ENCODE data around the gene PMM2.
"Not testable (repeated sequence)": the region's sequence is repeated elsewhere in the genome, so short reads cannot be mapped to it uniquely, and the experiment has no call there.

PMM2 gene

GRCh38 chr16:8822403-8822802 lies 24.8 kb downstream of the PMM2 start:
- Mint-ChIP-seq H3K27ac (no peak overlapping the region), H3K4me1 (ENCODE audit: low read depth) (peaks cover 5% of the 10 kb centered on the region), H3K36me3 (peaks cover 10% of the 10 kb centered on the region), H3K9me3 (ENCODE audit: low read depth) (no peaks in the 10 kb centered on the region), H3K4me3 (no peak overlapping the region), H3K27me3 (no peaks in the 10 kb centered on the region)

- H3K36me3 Mint-ChIP-seq, result peaks cover 7% of the 10 kb centered on the region
- no peaks in the 10 kb centered on the region for H3K9me3 Mint-ChIP-seq (ENCODE audit: low read depth)
- H3K4me1 Mint-ChIP-seq (ENCODE audit: low read depth), result no peaks in the 10 kb centered on the region
- H3K27ac Mint-ChIP-seq, result no peak overlapping the region
- H3K27me3 Mint-ChIP-seq, result no peaks in the 10 kb centered on the region
- H3K4me3 Mint-ChIP-seq, result no peak overlapping the region
Observed at GRCh38 chr16:8826278-8826879, 28.7 kb downstream of the PMM2 start.

- Mint-ChIP-seq H3K36me3 (peaks cover 7% of the 10 kb centered on the region), H3K4me3 (no peak overlapping the region), H3K27ac (no peak overlapping the region), H3K27me3 (no peaks in the 10 kb centered on the region), H3K9me3 (ENCODE audit: low read depth) (no peaks in the 10 kb centered on the region), H3K4me1 (ENCODE audit: low read depth) (peaks cover 5% of the 10 kb centered on the region)
Observed at GRCh38 chr16:8828541-8829165, 31.0 kb downstream of the PMM2 start.

- no peaks in the 10 kb centered on the region for H3K27me3 Mint-ChIP-seq
- peaks cover 5% of the 10 kb centered on the region for H3K36me3 Mint-ChIP-seq
- no peak overlapping the region for H3K4me3 Mint-ChIP-seq
- H3K9me3 Mint-ChIP-seq (ENCODE audit: low read depth), result no peaks in the 10 kb centered on the region
- H3K4me1 Mint-ChIP-seq (ENCODE audit: low read depth), result peaks cover 7% of the 10 kb centered on the region
- no peak overlapping the region for H3K27ac Mint-ChIP-seq
Observed at GRCh38 chr16:8831450-8831849, 33.8 kb downstream of the PMM2 start.

- no peaks in the 10 kb centered on the region for H3K27me3 Mint-ChIP-seq
- H3K4me1 Mint-ChIP-seq (ENCODE audit: low read depth), result peaks cover 7% of the 10 kb centered on the region
- no peak overlapping the region for H3K4me3 Mint-ChIP-seq
- H3K27ac Mint-ChIP-seq, result no peak overlapping the region
- peaks cover 5% of the 10 kb centered on the region for H3K36me3 Mint-ChIP-seq
- no peaks in the 10 kb centered on the region for H3K9me3 Mint-ChIP-seq (ENCODE audit: low read depth)
Observed at GRCh38 chr16:8831871-8832716, 34.5 kb downstream of the PMM2 start.

GRCh38 chr16:8832717-8833105 lies 35.1 kb downstream of the PMM2 start:
- Mint-ChIP-seq H3K9me3 (ENCODE audit: low read depth) (no peaks in the 10 kb centered on the region), H3K27me3 (no peaks in the 10 kb centered on the region), H3K36me3 (peaks cover 5% of the 10 kb centered on the region), H3K27ac (no peak overlapping the region), H3K4me3 (no peak overlapping the region), H3K4me1 (ENCODE audit: low read depth) (peaks cover 7% of the 10 kb centered on the region)

- H3K4me3 Mint-ChIP-seq; H3K27me3 Mint-ChIP-seq; H3K9me3 Mint-ChIP-seq (ENCODE audit: low read depth); H3K4me1 Mint-ChIP-seq (ENCODE audit: low read depth); H3K27ac Mint-ChIP-seq; H3K36me3 Mint-ChIP-seq: not testable (repeated sequence)
Observed at GRCh38 chr16:8836797-8837196, 39.2 kb downstream of the PMM2 start.

- not testable (repeated sequence) for H3K27ac Mint-ChIP-seq; H3K27me3 Mint-ChIP-seq; H3K4me3 Mint-ChIP-seq; H3K36me3 Mint-ChIP-seq; H3K4me1 Mint-ChIP-seq (ENCODE audit: low read depth); H3K9me3 Mint-ChIP-seq (ENCODE audit: low read depth)
Observed at GRCh38 chr16:8837594-8837993, 40.0 kb downstream of the PMM2 start.

- H3K9me3 Mint-ChIP-seq (ENCODE audit: low read depth); H3K36me3 Mint-ChIP-seq; H3K27me3 Mint-ChIP-seq; H3K4me3 Mint-ChIP-seq: not testable (repeated sequence)
- H3K4me1 Mint-ChIP-seq (ENCODE audit: low read depth), result peaks cover 11% of the 10 kb centered on the region
- peak overlapping the region; percentile 13 for H3K27ac Mint-ChIP-seq
Observed at GRCh38 chr16:8842016-8842415, 44.4 kb downstream of the PMM2 start.

- not testable (repeated sequence) for H3K27me3 Mint-ChIP-seq; H3K36me3 Mint-ChIP-seq; H3K9me3 Mint-ChIP-seq (ENCODE audit: low read depth); H3K4me3 Mint-ChIP-seq; H3K27ac Mint-ChIP-seq
- H3K4me1 Mint-ChIP-seq (ENCODE audit: low read depth), result peaks cover 11% of the 10 kb centered on the region
Observed at GRCh38 chr16:8843296-8843695, 45.7 kb downstream of the PMM2 start.

GRCh38 chr16:8845699-8846298 lies 48.2 kb downstream of the PMM2 start:
- H3K36me3 Mint-ChIP-seq, result peaks cover 3% of the 10 kb centered on the region
- H3K4me3 Mint-ChIP-seq, result no peak overlapping the region
- peaks cover 23% of the 10 kb centered on the region for H3K4me1 Mint-ChIP-seq (ENCODE audit: low read depth)
- no peaks in the 10 kb centered on the region for H3K9me3 Mint-ChIP-seq (ENCODE audit: low read depth)
- no peaks in the 10 kb centered on the region for H3K27me3 Mint-ChIP-seq
- no peak overlapping the region for H3K27ac Mint-ChIP-seq

GRCh38 chr16:8846401-8846932 lies 48.8 kb downstream of the PMM2 start:
- Mint-ChIP-seq H3K36me3 (peaks cover 3% of the 10 kb centered on the region), H3K27me3 (no peaks in the 10 kb centered on the region), H3K4me1 (ENCODE audit: low read depth) (peaks cover 24% of the 10 kb centered on the region), H3K9me3 (ENCODE audit: low read depth) (no peaks in the 10 kb centered on the region), H3K27ac (no peak overlapping the region), H3K4me3 (no peak overlapping the region)

GRCh38 chr16:8847145-8847544 lies 49.5 kb downstream of the PMM2 start:
- H3K36me3 Mint-ChIP-seq, result peaks cover 3% of the 10 kb centered on the region
- H3K27ac Mint-ChIP-seq, result no peak overlapping the region

GRCh38 chr16:8847623-8848022 lies 50.0 kb downstream of the PMM2 start:
- Mint-ChIP-seq H3K27me3 (no peaks in the 10 kb centered on the region), H3K27ac (no peak overlapping the region), H3K9me3 (ENCODE audit: low read depth) (no peaks in the 10 kb centered on the region), H3K4me1 (ENCODE audit: low read depth) (peaks cover 22% of the 10 kb centered on the region), H3K36me3 (peaks cover 3% of the 10 kb centered on the region), H3K4me3 (no peak overlapping the region)

More at GRCh38 chr16:8847145-8847544, 49.5 kb downstream of the PMM2 start:
- Mint-ChIP-seq H3K27me3 (no peaks in the 10 kb centered on the region), H3K9me3 (ENCODE audit: low read depth) (no peaks in the 10 kb centered on the region), H3K4me3 (no peak overlapping the region), H3K4me1 (ENCODE audit: low read depth) (peaks cover 22% of the 10 kb centered on the region)

Measured in activated naive CD8-positive, alpha-beta T cell (primary cell).